HCT116 (cell line): ENCODE measurements around the gene OSCP1. TPM values are rescaled to one million over a fixed set of nuclear protein-coding genes. Genes with fewer than 3 reads are reported as not detected.

Source experiments
- ATAC-seq: fragments of 200-7000 bp; cut with Tn5 transposase; 2 replicates; pipeline ENCODE4 v1.9.1; 2020; ENCODE audit warnings: mild to moderate bottlenecking, moderate library complexity
- BruUV-seq: library from RNA; stranded (reverse); fragments of 400-500 nt; replicated peaks from 2 replicates; lab custom pipeline; 2021; lab: Mats Ljungman, UMichigan
- CTCF ChIA-PET: fragments of 300-600 bp; sonication (Branson Sonifier 250); formaldehyde crosslinking; loops from one replicate; lab custom pipeline; 2021; ENCODE audit warnings: antibody characterized with exemption; lab: Charles Lee
- POLR2A ChIA-PET: fragments of 300-600, 350-600 bp; sonication (Branson Sonifier 250); formaldehyde crosslinking; loops from one replicate; lab custom pipeline; 2021; ENCODE audit warnings: antibody characterized with exemption; lab: Charles Lee
- RAD21 ChIA-PET, 2 experiments: fragments of 300-600 bp; sonication (Branson Sonifier 250); formaldehyde crosslinking; loops; one replicate each; lab custom pipeline; 2023; ENCODE audit warnings: low total read pairs in 2 of 2; ENCODE audit not compliant: uncharacterized antibody in 2 of 2, unreplicated experiment in 2 of 2, low non-redundant PET in 1 of 2; lab: Charles Lee
- DNase-seq: peaks from one replicate; pipeline ENCODE4 v3.0.0-alpha.2; 2010; ENCODE audit warnings: low read depth, low spot score
- H2AFZ ChIP-seq: fragments of 200-600 bp; shearing (Covaris generic), sonication (generic); 2 replicates; pipeline ENCODE4 v1.6.1; 2017; ENCODE audit warnings: low read depth, mixed run types, mixed read lengths, antibody characterized with exemption, low read length; ENCODE audit not compliant: poor library complexity, severe bottlenecking
- H3K27ac ChIP-seq: 2 replicates; pipeline ENCODE4 v1.5.1; 2012; ENCODE audit warnings: low read depth, low read length
- H3K27me3 ChIP-seq: fragments of 200-600 bp; sonication (generic); 2 replicates; pipeline ENCODE4 v1.6.1; 2016; ENCODE audit warnings: mixed run types, low read length, mixed read lengths; ENCODE audit not compliant: insufficient read depth
- H3K36me3 ChIP-seq, 2 experiments: fragments of 200-500 bp in 1 of 2; fragments of 200-600 bp in 1 of 2; sonication (Bioruptor generic) in 1 of 2; sonication (generic) in 1 of 2; 2 replicates each; pipeline versions ENCODE4 v1.5.1 to v1.6.1; 2014 to 2016; ENCODE audit warnings: low read length in 2 of 2, inconsistent platforms in 1 of 2, mixed read lengths in 1 of 2, mixed run types in 1 of 2; ENCODE audit not compliant: insufficient read depth in 2 of 2, control insufficient read depth in 1 of 2
- H3K4me1 ChIP-seq, 2 experiments: fragments of 200-600 bp in 1 of 2; sonication (generic) in 1 of 2; 2 replicates each; pipeline versions ENCODE4 v1.5.1 to v1.6.1; 2012 to 2017; ENCODE audit warnings: low read length in 2 of 2, inconsistent platforms in 1 of 2, mild to moderate bottlenecking in 1 of 2, mixed read lengths in 1 of 2, mixed run types in 1 of 2, moderate library complexity in 1 of 2; ENCODE audit not compliant: insufficient read depth in 2 of 2, control insufficient read depth in 1 of 2
- H3K4me2 ChIP-seq: fragments of 200-600 bp; sonication (generic); 2 replicates; pipeline ENCODE4 v1.6.1; 2017; ENCODE audit warnings: mixed run types, low read length, mixed read lengths
- H3K4me3 ChIP-seq, 2 experiments: fragments of 200-600 bp in 1 of 2; sonication (generic) in 1 of 2; replicated peaks in 1 of 2; 2 replicates each; pipeline ENCODE4 v1.5.1; 2011 to 2016; ENCODE audit warnings: low read length in 2 of 2, control low read depth in 1 of 2, low read depth in 1 of 2, mild to moderate bottlenecking in 1 of 2, mixed read lengths in 1 of 2, mixed run types in 1 of 2
- H3K79me2 ChIP-seq: fragments of 200-600 bp; sonication (generic); 2 replicates; pipeline ENCODE4 v1.6.1; 2017; ENCODE audit warnings: mild to moderate bottlenecking, mixed run types, low read length, moderate library complexity, mixed read lengths; ENCODE audit not compliant: insufficient read depth
- H3K9ac ChIP-seq: fragments of 200-600 bp; sonication (generic); 2 replicates; pipeline ENCODE4 v1.6.1; 2016; ENCODE audit warnings: low read length, mixed read lengths
- H3K9me2 ChIP-seq: fragments of 200-600 bp; sonication (generic), shearing (Covaris generic); 2 replicates; pipeline ENCODE4 v1.6.1; 2017; ENCODE audit warnings: mixed run types, mild to moderate bottlenecking, moderate library complexity; ENCODE audit not compliant: insufficient read depth
- H3K9me3 ChIP-seq, 2 experiments: fragments of 200-500 bp in 1 of 2; fragments of 200-600 bp in 1 of 2; sonication (Bioruptor generic) in 1 of 2; sonication (generic) in 1 of 2; 2 replicates each; pipeline ENCODE4 v1.6.1; 2014 to 2017; ENCODE audit warnings: low read length in 2 of 2, mixed read lengths in 2 of 2, inconsistent platforms in 1 of 2, low read depth in 1 of 2, mild to moderate bottlenecking in 1 of 2, mixed run types in 1 of 2, moderate library complexity in 1 of 2; ENCODE audit not compliant: control insufficient read depth in 1 of 2, insufficient read depth in 1 of 2
- H4K20me1 ChIP-seq: fragments of 200-600 bp; sonication (generic), shearing (Covaris generic); 2 replicates; pipeline ENCODE4 v1.6.1; 2017; ENCODE audit warnings: mixed run types, mild to moderate bottlenecking, moderate library complexity; ENCODE audit not compliant: insufficient read depth
- CBX3 ChIP-seq: IDR thresholded peaks from 2 replicates; pipeline ENCODE4 v1.6.1; 2012; ENCODE audit warnings: low read depth
- ELF1 ChIP-seq: IDR thresholded peaks from 2 replicates; pipeline ENCODE4 v1.6.1; 2012; ENCODE audit warnings: low read depth, borderline replicate concordance
- EZH2 ChIP-seq: fragments of 200-600 bp; sonication (generic); IDR thresholded peaks from 2 replicates; pipeline ENCODE4 v1.6.1; 2017; ENCODE audit warnings: antibody characterized with exemption, mixed run types
- EZH2phosphoT487 ChIP-seq: fragments of 200-600 bp; IDR thresholded peaks from 2 replicates; pipeline ENCODE4 v1.6.1; 2018; ENCODE audit warnings: antibody characterized with exemption, borderline replicate concordance
- POLR2A ChIP-seq: IDR thresholded peaks from 2 replicates; pipeline ENCODE4 v1.7.0; 2011; ENCODE audit warnings: borderline replicate concordance; ENCODE audit not compliant: insufficient read depth, insufficient read length; ENCODE audit errors: extremely low read depth
- intact Hi-C: fragments of 100-400 bp; cut with micrococcal nuclease; formaldehyde crosslinking; loops from 2 replicates; pipeline ENCODE4 v1.10.0; 2022
- total RNA-seq: library from RNA; stranded (reverse); gene quantifications from one replicate; pipeline ENCODE4 v1.2.1, GENCODE V29; 2021; ENCODE audit not compliant: unreplicated experiment
- TF ChIP-seq, protein P1 (sequence below), 3 experiments: fragments of 200-600 bp in 1 of 3; sonication (generic) in 1 of 3; IDR thresholded peaks in 2 of 3; conservative IDR thresholded peaks in 1 of 3; 2 replicates each; pipeline ENCODE4 v1.5.1; 2012 to 2017; ENCODE audit warnings: low read depth in 2 of 3, low read length in 2 of 3, antibody characterized with exemption in 1 of 3, borderline replicate concordance in 1 of 3, control low read depth in 1 of 3, mild to moderate bottlenecking in 1 of 3, mixed read lengths in 1 of 3, mixed run types in 1 of 3, moderate library complexity in 1 of 3; ENCODE audit not compliant: insufficient read depth in 1 of 3

The OSCP1 gene
- total RNA-seq, 1 experiment from 2014 or later = 4.1 TPM

DNA sequence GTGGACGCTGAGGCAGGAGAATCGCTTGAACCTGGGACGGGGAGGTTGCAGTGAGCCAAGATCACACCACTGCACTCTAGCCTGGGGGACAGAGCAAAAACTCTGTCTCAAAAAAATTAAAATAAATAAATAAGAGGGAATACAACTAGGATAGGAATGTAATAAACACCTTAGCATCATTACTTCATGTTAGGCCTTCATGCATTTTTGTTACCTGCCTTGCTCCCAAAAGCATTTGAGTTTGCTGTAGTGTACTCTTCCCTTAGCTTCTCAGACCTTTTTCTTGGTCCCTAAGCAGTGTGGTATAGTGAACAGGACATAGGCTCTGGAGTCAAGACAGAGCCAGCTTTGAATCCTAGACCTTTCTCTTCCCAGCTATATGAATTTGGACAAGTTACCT is 2.8 kb upstream of the OSCP1 start:
- H3K4me3 ChIP-seq = no peak overlapping the region
- peaks cover 17 to 32% of the 10 kb centered on the region in 2 experiments; a peak in 3 of 4 replicates for H3K36me3 ChIP-seq
- H3K9me3 ChIP-seq = no peaks in the 10 kb centered on the region
- H3K9me2 ChIP-seq = no peaks in the 10 kb centered on the region
- no peaks in the 10 kb centered on the region for H4K20me1 ChIP-seq
- H3K4me2 ChIP-seq = no peak overlapping the region
- H3K9ac ChIP-seq = no peak overlapping the region
- TF ChIP-seq CBX3 (no peak), POLR2A (no peak)
- no peak overlapping the region for H3K27ac ChIP-seq
- ChIA-PET RAD21 (no interaction called here), CTCF (no interaction called here), POLR2A (no interaction called here)
- no TSS peak for BruUV-seq
- intact Hi-C loops = no loop called here
- ATAC-seq = no peak
- H3K27me3 ChIP-seq = no peaks in the 10 kb centered on the region
- H2AFZ ChIP-seq = no peak overlapping the region
- DNase-seq = no peak
- no peaks in the 10 kb centered on the region for H3K79me2 ChIP-seq
- H3K4me1 ChIP-seq = peaks cover 3 to 16% of the 10 kb centered on the region in 2 experiments; a peak in 2 of 4 replicates

DNA sequence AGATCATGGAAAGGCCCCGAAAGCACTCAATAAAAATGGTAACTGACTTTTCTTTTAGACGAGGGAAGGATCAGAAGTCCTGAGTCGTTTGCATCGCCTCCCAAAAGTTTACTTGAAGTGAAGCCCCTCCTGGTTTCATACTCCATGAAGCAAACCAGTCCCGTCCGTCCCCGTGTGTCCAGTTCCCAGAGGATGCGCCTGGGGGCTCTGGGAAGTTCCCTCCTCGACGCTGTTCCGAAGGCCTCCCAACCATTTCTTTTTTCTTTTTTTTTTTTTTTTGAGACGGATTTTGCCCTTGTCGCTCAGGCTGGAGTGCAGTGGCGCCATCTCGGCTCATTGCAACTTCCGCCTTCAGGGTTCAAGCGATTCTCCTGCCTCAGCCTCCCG is 661 bp upstream of the OSCP1 start:
- Histone ChIP-seq H3K4me3 (peak overlapping the region; percentile 65 to 74), H3K9ac (peak overlapping the region; percentile 79), H3K27me3 (no peaks in the 10 kb centered on the region), H3K9me3 (no peaks in the 10 kb centered on the region), H3K4me1 (peaks cover 3 to 20% of the 10 kb centered on the region in 2 experiments; a peak in 2 of 4 replicates), H3K79me2 (no peaks in the 10 kb centered on the region), H3K9me2 (no peaks in the 10 kb centered on the region), H4K20me1 (no peaks in the 10 kb centered on the region), H2AFZ (no peak overlapping the region), H3K4me2 (peak overlapping the region; percentile 96), H3K27ac (peak overlapping the region; percentile 62), H3K36me3 (peaks cover 8 to 13% of the 10 kb centered on the region in 2 experiments; a peak in 3 of 4 replicates)
- POLR2A ChIA-PET = interaction anchor here (0.6 to 2.3 kb wide), 7 partner anchors 8 to 65 kb away, joined by 3 to 20 read pairs (median 4); partner anchors contain the start of gene MRPS15
- TF ChIP-seq ELF1 (no peak), EZH2 (no peak), EZH2phosphoT487 (no peak)
- TF ChIP-seq, protein P1, sequence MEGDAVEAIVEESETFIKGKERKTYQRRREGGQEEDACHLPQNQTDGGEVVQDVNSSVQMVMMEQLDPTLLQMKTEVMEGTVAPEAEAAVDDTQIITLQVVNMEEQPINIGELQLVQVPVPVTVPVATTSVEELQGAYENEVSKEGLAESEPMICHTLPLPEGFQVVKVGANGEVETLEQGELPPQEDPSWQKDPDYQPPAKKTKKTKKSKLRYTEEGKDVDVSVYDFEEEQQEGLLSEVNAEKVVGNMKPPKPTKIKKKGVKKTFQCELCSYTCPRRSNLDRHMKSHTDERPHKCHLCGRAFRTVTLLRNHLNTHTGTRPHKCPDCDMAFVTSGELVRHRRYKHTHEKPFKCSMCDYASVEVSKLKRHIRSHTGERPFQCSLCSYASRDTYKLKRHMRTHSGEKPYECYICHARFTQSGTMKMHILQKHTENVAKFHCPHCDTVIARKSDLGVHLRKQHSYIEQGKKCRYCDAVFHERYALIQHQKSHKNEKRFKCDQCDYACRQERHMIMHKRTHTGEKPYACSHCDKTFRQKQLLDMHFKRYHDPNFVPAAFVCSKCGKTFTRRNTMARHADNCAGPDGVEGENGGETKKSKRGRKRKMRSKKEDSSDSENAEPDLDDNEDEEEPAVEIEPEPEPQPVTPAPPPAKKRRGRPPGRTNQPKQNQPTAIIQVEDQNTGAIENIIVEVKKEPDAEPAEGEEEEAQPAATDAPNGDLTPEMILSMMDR (IDR thresholded peaks at IDR 0.05 in 2 of 3, conservative IDR thresholded peaks at IDR 0.05 in 1 of 3; ENCODE audit: borderline replicate concordance in 1 of 3, insufficient read depth in 1 of 3, low read depth in 2 of 3, low read length in 2 of 3) = no peak
- BruUV-seq = TSS peak; percentile 85
- no peak for DNase-seq
- CTCF ChIA-PET = interaction anchor here (0.8 to 1.8 kb wide), 4 partner anchors 13 to 165 kb away, joined by 3 to 4 read pairs (median 3); partner anchors contain the start of gene MRPS15
- ATAC-seq = no peak
- RAD21 ChIA-PET = no interaction called here
- intact Hi-C loops = no loop called here
